Loucy (cell line): ENCODE measurements around the gene HSPE1.
"Not testable (repeated sequence)": the region's sequence is repeated elsewhere in the genome, so short reads cannot be mapped to it uniquely, and the experiment has no call there.

Experiments
- H2AFZ ChIP-seq: fragments of 200-600 bp; sonication (generic); 2 replicates; pipeline ENCODE4 v1.6.0; 2016; ENCODE audit warnings: antibody characterized with exemption, mild to moderate bottlenecking, low read length, moderate library complexity
- H3F3A ChIP-seq: fragments of 200-600 bp; 2 replicates; pipeline ENCODE4 v1.6.0; 2016; ENCODE audit warnings: antibody characterized with exemption, low read depth, mild to moderate bottlenecking
- H3K27me3 ChIP-seq: fragments of 200-600 bp; sonication (generic); 2 replicates; pipeline ENCODE4 v1.6.1; 2014; ENCODE audit warnings: low read length, mild to moderate bottlenecking; ENCODE audit not compliant: insufficient read depth, poor library complexity, severe bottlenecking
- H3K36me3 ChIP-seq: fragments of 200-600 bp; sonication (generic); 2 replicates; pipeline ENCODE4 v1.6.1; 2016; ENCODE audit warnings: low read length; ENCODE audit not compliant: insufficient read depth
- H3K4me1 ChIP-seq: fragments of 200-600 bp; sonication (generic); 2 replicates; pipeline ENCODE4 v1.5.1; 2014; ENCODE audit warnings: low read length, mild to moderate bottlenecking; ENCODE audit not compliant: insufficient read depth, poor library complexity, severe bottlenecking
- H3K4me2 ChIP-seq: fragments of 200-600 bp; sonication (generic); 2 replicates; pipeline ENCODE4 v1.6.0; 2014; ENCODE audit warnings: antibody characterized with exemption, low read length, low read depth, mild to moderate bottlenecking; ENCODE audit not compliant: poor library complexity, severe bottlenecking
- H3K4me3 ChIP-seq: fragments of 200-600 bp; sonication (generic); 2 replicates; pipeline ENCODE4 v1.5.1; 2014; ENCODE audit warnings: low read length, mild to moderate bottlenecking, mixed read lengths; ENCODE audit not compliant: poor library complexity, severe bottlenecking
- H3K79me2 ChIP-seq: fragments of 200-600 bp; sonication (generic); 2 replicates; pipeline ENCODE4 v1.6.1; 2014; ENCODE audit warnings: low read length; ENCODE audit not compliant: insufficient read depth
- H3K9ac ChIP-seq: fragments of 200-600 bp; sonication (generic); 2 replicates; pipeline ENCODE4 v1.6.0; 2014; ENCODE audit warnings: mild to moderate bottlenecking, low read depth, low read length, moderate library complexity; ENCODE audit not compliant: poor library complexity, severe bottlenecking
- H3K9me2 ChIP-seq: fragments of 200-600 bp; sonication (generic); replicated peaks from 2 replicates; pipeline ENCODE4 v1.6.1; 2016; ENCODE audit warnings: low read depth, low read length, mixed read lengths
- H3K9me3 ChIP-seq: fragments of 200-600 bp; sonication (generic); 2 replicates; pipeline ENCODE4 v1.6.1; 2014; ENCODE audit warnings: mild to moderate bottlenecking, antibody characterized with exemption, low read length, low read depth; ENCODE audit not compliant: insufficient read depth
- H4K20me1 ChIP-seq: fragments of 200-600 bp; sonication (generic); 2 replicates; pipeline ENCODE4 v1.6.0; 2014; ENCODE audit warnings: antibody characterized with exemption, low read length, mild to moderate bottlenecking; ENCODE audit not compliant: insufficient read depth, poor library complexity, severe bottlenecking
- EZH2phosphoT487 ChIP-seq: fragments of 200-600 bp; IDR thresholded peaks from 2 replicates; pipeline ENCODE4 v1.6.1; 2018; ENCODE audit warnings: antibody characterized with exemption, mild to moderate bottlenecking, moderate library complexity, borderline replicate concordance
- TF ChIP-seq, protein P1 (sequence below): fragments of 200-600 bp; sonication (generic); conservative IDR thresholded peaks from 2 replicates; pipeline ENCODE4 v1.5.1; 2014; ENCODE audit warnings: mild to moderate bottlenecking, antibody characterized with exemption, low read length

Gene HSPE1

GRCh38 chr2:197477797-197478196 is 22.4 kb upstream of the HSPE1 start:
- Histone ChIP-seq H3K36me3 (peaks cover 45% of the 10 kb centered on the region; the same call in 1 of the 2 replicates), H2AFZ (no peak overlapping the region), H3F3A (no peaks in the 10 kb centered on the region), H3K9me2 (no peaks in the 10 kb centered on the region), H3K9ac (no peak overlapping the region), H3K4me2 (no peak overlapping the region), H3K9me3 (no peaks in the 10 kb centered on the region), H3K4me3 (no peak overlapping the region), H3K27me3 (no peaks in the 10 kb centered on the region), H3K79me2 (no peaks in the 10 kb centered on the region), H4K20me1 (no peaks in the 10 kb centered on the region), H3K4me1 (no peaks in the 10 kb centered on the region)
- TF ChIP-seq, protein P1, sequence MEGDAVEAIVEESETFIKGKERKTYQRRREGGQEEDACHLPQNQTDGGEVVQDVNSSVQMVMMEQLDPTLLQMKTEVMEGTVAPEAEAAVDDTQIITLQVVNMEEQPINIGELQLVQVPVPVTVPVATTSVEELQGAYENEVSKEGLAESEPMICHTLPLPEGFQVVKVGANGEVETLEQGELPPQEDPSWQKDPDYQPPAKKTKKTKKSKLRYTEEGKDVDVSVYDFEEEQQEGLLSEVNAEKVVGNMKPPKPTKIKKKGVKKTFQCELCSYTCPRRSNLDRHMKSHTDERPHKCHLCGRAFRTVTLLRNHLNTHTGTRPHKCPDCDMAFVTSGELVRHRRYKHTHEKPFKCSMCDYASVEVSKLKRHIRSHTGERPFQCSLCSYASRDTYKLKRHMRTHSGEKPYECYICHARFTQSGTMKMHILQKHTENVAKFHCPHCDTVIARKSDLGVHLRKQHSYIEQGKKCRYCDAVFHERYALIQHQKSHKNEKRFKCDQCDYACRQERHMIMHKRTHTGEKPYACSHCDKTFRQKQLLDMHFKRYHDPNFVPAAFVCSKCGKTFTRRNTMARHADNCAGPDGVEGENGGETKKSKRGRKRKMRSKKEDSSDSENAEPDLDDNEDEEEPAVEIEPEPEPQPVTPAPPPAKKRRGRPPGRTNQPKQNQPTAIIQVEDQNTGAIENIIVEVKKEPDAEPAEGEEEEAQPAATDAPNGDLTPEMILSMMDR = no peak

DNA sequence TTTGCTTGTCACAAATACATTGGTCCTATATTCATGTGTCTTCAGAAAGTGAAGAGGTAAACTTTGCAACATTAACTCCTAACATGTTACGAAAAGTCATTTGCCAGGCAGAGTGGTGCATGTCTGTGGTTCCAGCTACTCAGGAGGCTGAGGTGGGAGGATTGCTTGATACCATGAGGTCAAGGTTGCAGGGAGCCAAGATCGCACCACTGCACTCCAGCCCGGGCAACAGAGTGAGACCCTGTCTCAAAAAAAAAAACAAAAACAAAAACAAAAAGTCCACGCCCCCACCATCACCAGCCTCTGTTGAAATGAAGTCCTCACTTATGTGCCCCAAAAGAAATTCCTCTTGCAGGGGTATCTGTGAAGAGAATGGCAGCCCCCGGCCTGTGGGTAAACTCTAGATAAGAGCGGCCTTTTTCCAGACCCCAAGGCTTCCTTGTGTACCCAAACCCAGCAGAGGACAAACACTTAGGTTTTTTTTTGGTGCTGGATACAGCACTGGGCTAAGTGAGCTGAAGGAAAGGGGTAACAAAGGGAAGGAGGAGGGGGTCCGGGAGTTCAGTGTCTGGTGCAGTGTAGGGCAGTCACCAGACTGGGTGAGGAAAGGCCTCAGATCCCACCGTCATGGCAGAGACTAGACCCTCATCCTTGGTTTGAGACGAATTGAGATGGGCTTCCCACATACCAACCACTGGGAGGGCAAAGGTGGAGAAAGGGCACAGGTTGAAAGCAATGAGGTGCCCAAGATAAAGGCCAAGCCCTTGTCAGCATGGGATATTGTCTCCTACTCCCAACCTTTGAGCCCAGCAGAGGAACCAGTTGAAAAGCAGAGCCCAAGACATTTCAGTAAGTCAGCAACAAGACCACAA is 19.8 kb upstream of the HSPE1 start:
- H3K9me2 ChIP-seq = no peaks in the 10 kb centered on the region
- no peaks in the 10 kb centered on the region for H3K79me2 ChIP-seq
- no peak overlapping the region for H3K4me2 ChIP-seq
- H3F3A ChIP-seq = peaks cover 3% of the 10 kb centered on the region; the same call in 1 of the 2 replicates
- no peaks in the 10 kb centered on the region for H3K27me3 ChIP-seq
- H3K9me3 ChIP-seq = no peaks in the 10 kb centered on the region; the same call in 1 of the 2 replicates
- H3K4me1 ChIP-seq = no peaks in the 10 kb centered on the region
- TF ChIP-seq EZH2phosphoT487 = no peak
- TF ChIP-seq, protein P1 = no peak
- no peak overlapping the region for H3K9ac ChIP-seq
- no peak overlapping the region for H2AFZ ChIP-seq
- H4K20me1 ChIP-seq = no peaks in the 10 kb centered on the region
- H3K36me3 ChIP-seq = peaks cover 24% of the 10 kb centered on the region; the same call in 1 of the 2 replicates
- no peak overlapping the region for H3K4me3 ChIP-seq

GRCh38 chr2:197484248-197484647 is 15.9 kb upstream of the HSPE1 start:
- not testable (repeated sequence) for H3K4me1 ChIP-seq, H3K79me2 ChIP-seq, H4K20me1 ChIP-seq, H3K9me3 ChIP-seq, H3K4me3 ChIP-seq, H3K9ac ChIP-seq, H3K4me2 ChIP-seq, H2AFZ ChIP-seq, H3K27me3 ChIP-seq, H3K9me2 ChIP-seq, H3F3A ChIP-seq
- H3K36me3 ChIP-seq = peaks cover 35% of the 10 kb centered on the region

- H3K9me2 ChIP-seq = no peaks in the 10 kb centered on the region
- no peak overlapping the region for H3K4me3 ChIP-seq
- H3K36me3 ChIP-seq = peaks cover 54% of the 10 kb centered on the region
- no peaks in the 10 kb centered on the region; the same call in 1 of the 2 replicates for H3K9me3 ChIP-seq
- TF ChIP-seq, protein P1 = no peak
- no peak for TF ChIP-seq EZH2phosphoT487
- H3K79me2 ChIP-seq = peaks cover 23% of the 10 kb centered on the region
- peaks cover 28% of the 10 kb centered on the region for H4K20me1 ChIP-seq
- H3K4me2 ChIP-seq = no peak overlapping the region
- no peak overlapping the region for H2AFZ ChIP-seq
- peaks cover 7% of the 10 kb centered on the region; the same call in 1 of the 2 replicates for H3F3A ChIP-seq
- no peaks in the 10 kb centered on the region for H3K27me3 ChIP-seq
- no peak overlapping the region for H3K9ac ChIP-seq
- no peaks in the 10 kb centered on the region for H3K4me1 ChIP-seq
These were observed 14.0 kb upstream of the HSPE1 start for GRCh38 chr2:197486175-197486574.
